Testis (tissue), 3 donors: ENCODE measurements around the gene KRTAP4-16. TPM values are rescaled to one million over a fixed set of nuclear protein-coding genes. Genes with fewer than 3 reads are reported as not detected.
"Not testable (repeated sequence)": the region's sequence is repeated elsewhere in the genome, so short reads cannot be mapped to it uniquely, and the experiment has no call there.

Experiments
- DNase-seq: peaks from one replicate; pipeline ENCODE4 v3.0.0-alpha.2; 2019
- H3K27ac ChIP-seq, 2 donors: fragments of 200-600 bp; sonication (generic); one replicate each; pipeline ENCODE4 v1.5.1; 2019
- H3K27me3 ChIP-seq: fragments of 200-600 bp; sonication (generic); one replicate; pipeline ENCODE4 v1.5.1; 2019
- H3K36me3 ChIP-seq: fragments of 200-600 bp; sonication (generic); one replicate; pipeline ENCODE4 v1.5.1; 2017; ENCODE audit warnings: low read depth; ENCODE audit errors: missing control alignments
- H3K4me1 ChIP-seq: fragments of 200-600 bp; sonication (generic); one replicate; pipeline ENCODE4 v1.5.1; 2019
- H3K4me3 ChIP-seq, 2 donors: fragments of 200-600 bp; sonication (generic); one replicate each; pipeline ENCODE4 v1.5.1; 2017 to 2019
- H3K9me3 ChIP-seq: fragments of 200-600 bp; sonication (generic); one replicate; pipeline ENCODE4 v1.5.1; 2017
- POLR2A ChIP-seq: fragments of 450-650 bp; IDR thresholded peaks from one replicate; pipeline ENCODE4 v1.6.1; 2017; ENCODE audit warnings: antibody characterized with exemption, mild to moderate bottlenecking, moderate library complexity
- WGBS, 2 donors: methylation state at CpG; one replicate each; pipeline ENCODE4 v1.1.5; 2018; 5-methylcytosine and 5-hydroxymethylcytosine counted together
- intact Hi-C: fragments of 100-400 bp; cut with DNase I; formaldehyde crosslinking; loops from one replicate; pipeline ENCODE4 v1.15.1; 2023; ENCODE audit warnings: low total_unique reads
- polyA plus RNA-seq: library from polyadenylated mRNA; stranded (reverse); fragments of 350-450 nt; fragmentation: Illumina TruSeq; extraction: RNeasy Lipid Tissue Mini Kit (QIAGEN cat#74804); gene quantifications from one replicate; pipeline ENCODE4 v1.2.3, GENCODE V29; 2014; ENCODE audit warnings: low read depth, low replicate concordance; ENCODE audit not compliant: insufficient read depth
- total RNA-seq, 2 donors: library from RNA; depleted of rRNA; stranded (reverse); fragments of >200 nt; gene quantifications; one replicate each; pipeline ENCODE4 v1.2.3, GENCODE V29; 2016
- TF ChIP-seq, protein P1 (sequence below), 3 experiments: fragments of 450-650 bp in 2 of 3; fragments of 200-600 bp in 1 of 3; sonication (generic) in 1 of 3; IDR thresholded peaks; one replicate each; pipeline ENCODE4 v1.5.1; 2016 to 2019; ENCODE audit warnings: antibody characterized with exemption in 3 of 3, mild to moderate bottlenecking in 2 of 3, moderate library complexity in 1 of 3

Gene KRTAP4-16
- total and polyA plus RNA-seq, 3 donors from 2014 or later, result not detected

DNA sequence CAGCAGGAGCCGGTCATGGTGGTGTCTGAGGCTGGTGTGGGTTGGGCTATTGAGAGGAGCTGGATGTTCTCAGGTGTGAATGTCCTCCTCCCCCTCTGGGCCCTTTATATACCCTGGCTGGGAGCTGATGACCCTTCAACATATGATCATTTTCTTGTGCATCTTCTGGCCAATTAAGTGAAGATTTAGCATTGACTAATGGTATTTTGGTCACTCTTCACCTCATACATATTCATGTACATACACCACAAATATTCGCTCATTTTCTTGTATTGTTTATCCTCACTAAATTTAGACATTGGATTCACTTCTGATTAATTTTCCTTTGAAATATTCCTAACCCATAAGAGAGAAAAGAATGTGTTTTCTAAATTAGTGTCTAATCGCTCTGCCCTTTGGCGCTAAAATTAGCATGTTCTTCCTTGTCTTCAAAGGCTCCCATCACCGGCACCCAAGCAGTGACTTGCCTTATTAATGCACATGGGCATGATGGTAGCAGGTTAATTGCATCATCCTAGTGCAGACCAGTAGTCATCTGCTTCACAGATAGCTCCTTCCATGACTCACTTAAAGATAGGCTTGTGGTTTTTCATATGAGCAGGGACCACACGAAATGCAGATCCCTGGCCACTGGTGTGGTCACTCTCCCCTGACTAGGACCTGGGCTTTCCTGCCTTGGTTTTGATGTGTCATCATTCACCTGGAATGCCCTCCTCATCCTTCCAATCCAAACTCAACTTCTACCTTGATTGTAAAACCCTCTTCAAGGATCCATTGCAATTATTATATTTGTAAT, 36.0 kb downstream of the KRTAP4-16 start, which contains the start of gene KRTAP2-4:
TSS of gene KRTAP2-4 (minus strand) at position 51 of the 796 bp plus-strand sequence. CDS start at position 17, 34 bp downstream.
- no peak for DNase-seq
- Histone ChIP-seq H3K27ac (no peak within 1 kb of the TSS), H3K36me3 (no peaks in the 10 kb centered on the region), H3K27me3 (no peaks in the 10 kb centered on the region), H3K4me3 (no peak within 1 kb of the TSS), H3K4me1 (no peaks in the 10 kb centered on the region), H3K9me3 (no peaks in the 10 kb centered on the region)
- WGBS, 2 donors, result 90 to 96% methylated on average over 5 of the region's 6 CpGs
- intact Hi-C loops, result no loop called here
- TF ChIP-seq, protein P1, sequence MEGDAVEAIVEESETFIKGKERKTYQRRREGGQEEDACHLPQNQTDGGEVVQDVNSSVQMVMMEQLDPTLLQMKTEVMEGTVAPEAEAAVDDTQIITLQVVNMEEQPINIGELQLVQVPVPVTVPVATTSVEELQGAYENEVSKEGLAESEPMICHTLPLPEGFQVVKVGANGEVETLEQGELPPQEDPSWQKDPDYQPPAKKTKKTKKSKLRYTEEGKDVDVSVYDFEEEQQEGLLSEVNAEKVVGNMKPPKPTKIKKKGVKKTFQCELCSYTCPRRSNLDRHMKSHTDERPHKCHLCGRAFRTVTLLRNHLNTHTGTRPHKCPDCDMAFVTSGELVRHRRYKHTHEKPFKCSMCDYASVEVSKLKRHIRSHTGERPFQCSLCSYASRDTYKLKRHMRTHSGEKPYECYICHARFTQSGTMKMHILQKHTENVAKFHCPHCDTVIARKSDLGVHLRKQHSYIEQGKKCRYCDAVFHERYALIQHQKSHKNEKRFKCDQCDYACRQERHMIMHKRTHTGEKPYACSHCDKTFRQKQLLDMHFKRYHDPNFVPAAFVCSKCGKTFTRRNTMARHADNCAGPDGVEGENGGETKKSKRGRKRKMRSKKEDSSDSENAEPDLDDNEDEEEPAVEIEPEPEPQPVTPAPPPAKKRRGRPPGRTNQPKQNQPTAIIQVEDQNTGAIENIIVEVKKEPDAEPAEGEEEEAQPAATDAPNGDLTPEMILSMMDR (IDR thresholded peaks at IDR 0.05), result no peak
- TF ChIP-seq POLR2A, result no peak

DNA sequence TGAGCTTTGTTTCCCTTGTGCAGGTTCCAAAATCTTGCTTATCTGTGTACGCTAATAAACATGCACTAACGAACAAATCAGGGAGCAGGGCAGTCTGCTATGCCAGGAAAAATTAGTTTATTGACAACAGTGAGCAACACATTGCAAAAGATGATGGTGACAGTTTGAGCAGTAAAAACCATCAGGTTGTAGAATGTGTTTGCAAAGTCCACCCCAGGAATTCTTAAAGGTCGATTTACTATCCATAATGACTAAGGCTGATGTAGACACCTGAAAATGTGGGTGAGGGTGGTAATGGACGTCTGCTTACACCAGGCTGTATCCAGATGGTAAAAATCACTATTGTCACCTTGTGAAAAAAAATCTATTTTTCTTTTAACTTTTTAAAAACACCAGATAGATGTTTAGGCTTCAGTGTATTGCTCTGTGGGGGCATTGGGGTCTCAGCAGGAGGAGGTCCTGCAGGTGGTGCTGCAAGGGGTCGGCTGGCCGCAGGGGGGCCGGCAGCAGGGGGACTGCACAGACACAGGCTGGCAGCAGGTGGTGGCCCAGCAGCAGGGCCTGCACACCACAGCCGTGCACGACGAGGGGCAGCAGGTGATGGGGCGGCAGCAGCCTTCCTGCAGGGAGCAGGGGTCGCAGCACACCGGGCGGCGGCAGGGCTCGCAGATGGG, 36.9 kb downstream of the KRTAP4-16 start:
- intact Hi-C loops, result not testable (repeated sequence)
- WGBS, 2 donors, result 57 to 71% methylated on average over 6 to 7 of the region's 16 CpGs

DNA sequence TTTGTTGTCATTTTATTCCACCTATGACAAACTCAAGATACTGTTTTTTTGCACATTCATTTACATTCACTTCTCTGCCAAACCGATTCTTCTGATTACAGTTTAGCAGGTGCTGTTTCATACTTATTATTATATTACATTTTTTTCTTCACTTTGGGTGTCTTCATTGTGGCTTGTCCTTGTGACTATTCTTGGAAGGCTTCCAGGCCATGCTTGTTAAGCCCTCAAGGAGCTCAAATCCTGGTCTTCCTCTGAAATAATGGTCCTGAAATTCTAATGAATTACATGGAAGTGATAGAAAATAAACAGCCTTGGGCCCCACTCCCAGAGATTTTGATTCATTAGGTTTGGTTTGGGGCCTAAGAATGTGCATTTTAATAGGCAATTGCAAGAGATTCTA, 37.7 kb downstream of the KRTAP4-16 start:
- no peaks in the 10 kb centered on the region for H3K27me3 ChIP-seq
- H3K4me3 ChIP-seq, result no peak overlapping the region
- 91 to 96% methylated on average over 1 of the region's 1 CpG for WGBS, 2 donors
- TF ChIP-seq, protein P1 (IDR thresholded peaks at IDR 0.05), result no peak
- TF ChIP-seq POLR2A, result no peak
- H3K27ac ChIP-seq, result no peak overlapping the region
- no peaks in the 10 kb centered on the region for H3K9me3 ChIP-seq
- no peaks in the 10 kb centered on the region for H3K36me3 ChIP-seq
- intact Hi-C loops, result no loop called here
- no peak for DNase-seq
- no peaks in the 10 kb centered on the region for H3K4me1 ChIP-seq

More for the DNA sequence above, 36.9 kb downstream of the KRTAP4-16 start:
- not testable (repeated sequence) for H3K36me3 ChIP-seq, H3K4me1 ChIP-seq, H3K27me3 ChIP-seq, DNase-seq, H3K4me3 ChIP-seq, H3K9me3 ChIP-seq, H3K27ac ChIP-seq

DNA sequence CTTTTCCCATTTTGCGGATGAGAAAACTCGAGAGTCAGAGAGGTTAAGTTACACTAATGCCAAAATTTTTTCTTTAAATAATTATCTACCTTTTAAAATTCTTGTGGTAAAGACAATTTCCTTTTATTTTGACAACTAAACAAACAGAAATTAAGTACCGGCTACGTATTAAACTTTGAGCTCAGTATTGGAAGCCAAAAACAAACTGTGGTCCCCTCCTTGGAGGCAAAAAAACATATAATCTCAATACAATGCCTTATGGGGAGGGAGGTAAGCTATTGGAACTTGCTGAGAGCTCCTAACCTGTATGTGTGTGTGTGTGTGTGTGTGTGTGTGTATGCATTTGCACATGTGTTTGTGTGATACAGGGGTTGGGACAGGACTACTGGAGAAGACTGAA, 38.6 kb downstream of the KRTAP4-16 start:
- H3K9me3 ChIP-seq, result no peaks in the 10 kb centered on the region
- no peak for DNase-seq
- H3K27ac ChIP-seq, result no peak overlapping the region
- no peak overlapping the region for H3K4me3 ChIP-seq
- H3K36me3 ChIP-seq, result no peaks in the 10 kb centered on the region
- H3K4me1 ChIP-seq, result no peaks in the 10 kb centered on the region
- intact Hi-C loops, result no loop called here
- WGBS, 2 donors, result 85 to 88% methylated on average over 4 of the region's 4 CpGs
- H3K27me3 ChIP-seq, result no peaks in the 10 kb centered on the region
- TF ChIP-seq, protein P1 (IDR thresholded peaks at IDR 0.05), result no peak
- no peak for TF ChIP-seq POLR2A

DNA sequence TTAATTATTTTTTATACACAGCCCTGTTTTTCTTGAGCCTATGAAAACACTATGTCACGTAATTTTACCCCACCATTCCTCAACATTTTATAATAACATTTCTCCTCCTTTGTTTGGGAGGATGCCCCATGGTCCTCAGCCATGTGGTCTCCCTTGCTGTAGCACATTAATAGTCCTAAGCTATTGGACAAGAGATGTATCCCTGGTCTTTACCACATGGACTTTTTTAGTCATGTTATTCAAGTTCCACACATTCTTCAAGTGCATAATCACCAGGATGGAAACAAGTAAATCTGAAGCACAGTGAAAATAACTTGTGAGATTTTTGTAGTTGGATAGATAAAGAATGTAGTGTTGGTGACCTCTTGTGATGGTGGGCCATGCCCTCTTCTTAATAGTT, 40.0 kb downstream of the KRTAP4-16 start:
- no peak overlapping the region for H3K4me3 ChIP-seq
- no peaks in the 10 kb centered on the region for H3K36me3 ChIP-seq
- intact Hi-C loops, result no loop called here
- H3K27ac ChIP-seq, result peak overlapping the region in 1 of 2 donors; percentile 41
- no peak for TF ChIP-seq POLR2A
- TF ChIP-seq, protein P1 (IDR thresholded peaks at IDR 0.05), result no peak
- H3K9me3 ChIP-seq, result no peaks in the 10 kb centered on the region
- no peak for DNase-seq
- WGBS, 2 donors, result 48 to 51% methylated on average over 1 of the region's 1 CpG
- no peaks in the 10 kb centered on the region for H3K27me3 ChIP-seq
- no peaks in the 10 kb centered on the region for H3K4me1 ChIP-seq
